ENCODE measurements around the gene MTRF1L. TPM values are rescaled to one million over a fixed set of nuclear protein-coding genes. Genes with fewer than 3 reads are reported as not detected.

MTRF1L gene
- total and polyA plus RNA-seq, 2 of the 13 experiments (the other 11 are each of a cell fraction or from before 2014, with no cell fraction given), result 17.6 to 28.7 TPM

- Histone ChIP-seq H2AFZ (ENCODE audit: low read length) (no peak overlapping the region), H3K27ac (ENCODE audit: extremely low read length, insufficient read depth, low read length) (no peak overlapping the region), H3K9me3 (ENCODE audit: low read length) (no peaks in the 10 kb centered on the region), H3K4me2 (ENCODE audit: low read depth, low read length) (0 out of 2 replicates have a peak overlapping the region, but pooled peaks have one; percentile 19), H3K36me3 (replicated peaks in 1 of 2; ENCODE audit: control insufficient read depth in 1 of 2, insufficient read depth in 2 of 2, low read length in 2 of 2) (peaks cover 9 to 38% of the 10 kb centered on the region in 2 experiments), H3K27me3 (ENCODE audit: control insufficient read depth in 1 of 2, insufficient read depth in 2 of 2, low read length in 2 of 2) (no peaks in the 10 kb centered on the region; a peak in 1 of 5 replicates), H3K4me3 (replicated peaks in 1 of 3; ENCODE audit: insufficient read depth in 1 of 3, low read depth in 2 of 3, low read length in 3 of 3) (peak overlapping the region in 1 of 3 experiments; percentile 74; a peak in 2 of 6 replicates), H4K20me1 (ENCODE audit: insufficient read depth, low read length) (peaks cover 40% of the 10 kb centered on the region), H3K79me2 (ENCODE audit: insufficient read depth, low read length) (peaks cover 93% of the 10 kb centered on the region), H3K4me1 (ENCODE audit: insufficient read depth, low read length) (peaks cover 67% of the 10 kb centered on the region), H3K9ac (ENCODE audit: insufficient read depth, low read depth, low read length) (no peak overlapping the region)
- DNase-seq (ENCODE audit: low spot score) (no peak), ATAC-seq (no peak), FAIRE-seq (no peak)
- CTCF ChIA-PET (ENCODE audit: low intra/inter-chr PET ratio, low total read pairs), result no interaction called here
- TF ChIP-seq ZNF644 (CRISPR knock-in tag; IDR thresholded peaks at IDR 0.05; ENCODE audit: low read depth) (no peak), CENPT (CRISPR knock-in tag; IDR thresholded peaks at IDR 0.05; ENCODE audit: low read depth) (no peak), RARA (CRISPR knock-in tag; IDR thresholded peaks at IDR 0.05) (no peak), ZNF768 (CRISPR knock-in tag; IDR thresholded peaks at IDR 0.05) (no peak), ZNF296 (CRISPR knock-in tag; conservative IDR thresholded peaks at IDR 0.05) (no peak), ZNF124 (CRISPR knock-in tag; IDR thresholded peaks at IDR 0.05) (no peak), ZNF616 (CRISPR knock-in tag; IDR thresholded peaks at IDR 0.05; ENCODE audit: low read depth) (no peak), ETV6 (CRISPR knock-in tag; conservative IDR thresholded peaks at IDR 0.05) (no peak), SAP130 (CRISPR knock-in tag; IDR thresholded peaks at IDR 0.05; ENCODE audit: low read depth) (no peak), ZFX (CRISPR knock-in tag; IDR thresholded peaks at IDR 0.05; ENCODE audit: low read depth) (no peak), NCOR1 (IDR thresholded peaks at IDR 0.05; ENCODE audit: borderline replicate concordance, low read length) (no peak), TAF15 (IDR thresholded peaks at IDR 0.05; ENCODE audit: low read depth, low read length, poor library complexity, severe bottlenecking) (no peak), HNRNPUL1 (IDR thresholded peaks at IDR 0.05; ENCODE audit: low read depth, low read length) (no peak), ARHGAP35 (CRISPR knock-in tag; IDR thresholded peaks at IDR 0.05; ENCODE audit: borderline replicate concordance) (no peak), PREB (CRISPR knock-in tag; IDR thresholded peaks at IDR 0.05) (no peak), SRY (CRISPR knock-in tag; IDR thresholded peaks at IDR 0.05) (no peak), ZSCAN9 (CRISPR knock-in tag; IDR thresholded peaks at IDR 0.05; ENCODE audit: borderline replicate concordance) (no peak), FOXP4 (CRISPR knock-in tag; IDR thresholded peaks at IDR 0.05) (no peak), ZNF383 (CRISPR knock-in tag; IDR thresholded peaks at IDR 0.05; ENCODE audit: borderline replicate concordance) (no peak)
- POLR2A ChIA-PET, result no interaction called here
- in situ Hi-C loops (cut with HindIII; ENCODE audit: extremely low pct_ligation_motif_present, low pct_unique_long_range_greater_than_20kb) (loop anchor here (25.0 kb wide), 1 partner anchor 692 kb away; no protein-coding TSS in a partner anchor), intact Hi-C loops (cut with micrococcal nuclease; ENCODE audit: unreplicated experiment) (no loop called here)
- no TSS peak for BruUV-seq (replicated peaks)
- WGBS (ENCODE audit: low lambda C conversion rate), result 96% methylated on average over 1 of the region's 1 CpG
Measured at GRCh38 chr6:152979116-152979515, 23.4 kb downstream of the MTRF1L start.

All from HepG2 (cell line).